SH-SY5Y (cell line): Measurements from ENCODE around the gene SCYL1.

Source experiments
- GATA2 ChIP-seq: IDR thresholded peaks from 2 replicates; pipeline ENCODE4 v1.6.1; 2011; ENCODE audit warnings: mild to moderate bottlenecking, low read depth, low read length
- GATA3 ChIP-seq: IDR thresholded peaks from 2 replicates; pipeline ENCODE4 v1.6.1; 2011; ENCODE audit warnings: low read depth, mild to moderate bottlenecking, low read length, moderate library complexity

DNA sequence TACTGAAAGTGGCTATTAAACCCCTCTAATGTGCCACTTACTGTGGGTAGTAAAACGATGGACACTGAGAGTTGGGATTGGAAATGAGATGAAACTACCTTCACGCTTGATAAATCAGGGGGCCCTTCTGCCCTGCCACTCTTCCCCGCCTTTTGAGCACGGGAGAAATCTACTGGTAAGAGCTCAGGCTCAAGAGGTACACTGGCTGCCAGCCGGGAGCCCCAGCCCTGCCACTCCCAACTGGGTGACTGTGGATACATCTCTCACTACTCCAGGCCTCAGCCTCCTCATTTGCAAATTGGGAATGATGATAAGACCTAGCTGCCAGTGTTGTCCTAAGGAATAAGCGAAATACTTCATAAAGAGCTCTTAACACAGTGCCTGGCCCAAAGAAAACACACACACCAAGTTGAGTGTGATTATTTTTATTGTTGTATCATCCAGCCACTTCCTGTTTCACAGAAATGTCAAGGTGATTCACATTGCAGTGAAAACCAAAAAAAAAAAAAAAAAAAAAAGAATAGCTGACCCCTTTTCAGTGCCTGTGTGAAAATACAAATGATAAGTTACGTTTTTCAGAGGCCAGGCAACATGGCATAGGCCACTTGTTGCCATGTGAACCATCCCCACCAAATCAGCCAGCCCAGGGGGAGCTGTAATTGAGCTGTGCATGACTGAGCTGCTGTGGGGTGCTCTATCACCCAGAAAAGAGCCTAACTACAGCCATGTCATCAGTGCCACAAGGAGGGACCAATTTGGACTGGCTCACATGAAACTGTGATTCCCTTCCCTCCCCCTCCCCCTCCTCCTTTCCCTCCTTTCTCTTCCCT lies 41.0 kb downstream of the SCYL1 start:
- TF ChIP-seq GATA3, result no peak
- TF ChIP-seq GATA2, result no peak
